GM10266 (cell line): Measurements from ENCODE around the gene PPM1H.
"Not testable (repeated sequence)": the region's sequence is repeated elsewhere in the genome, so short reads cannot be mapped to it uniquely, and the experiment has no call there.

Experiments used
- DNase-seq: peaks from one replicate; pipeline ENCODE4 v3.0.0; 2012; ENCODE audit errors: extremely low spot score
- TF ChIP-seq, protein P1 (sequence below): IDR thresholded peaks from 2 replicates; pipeline ENCODE4 v1.5.1; 2012; ENCODE audit warnings: mild to moderate bottlenecking, low read depth; ENCODE audit not compliant: control insufficient read depth, insufficient read depth; ENCODE audit errors: missing control alignments

The PPM1H gene

DNA sequence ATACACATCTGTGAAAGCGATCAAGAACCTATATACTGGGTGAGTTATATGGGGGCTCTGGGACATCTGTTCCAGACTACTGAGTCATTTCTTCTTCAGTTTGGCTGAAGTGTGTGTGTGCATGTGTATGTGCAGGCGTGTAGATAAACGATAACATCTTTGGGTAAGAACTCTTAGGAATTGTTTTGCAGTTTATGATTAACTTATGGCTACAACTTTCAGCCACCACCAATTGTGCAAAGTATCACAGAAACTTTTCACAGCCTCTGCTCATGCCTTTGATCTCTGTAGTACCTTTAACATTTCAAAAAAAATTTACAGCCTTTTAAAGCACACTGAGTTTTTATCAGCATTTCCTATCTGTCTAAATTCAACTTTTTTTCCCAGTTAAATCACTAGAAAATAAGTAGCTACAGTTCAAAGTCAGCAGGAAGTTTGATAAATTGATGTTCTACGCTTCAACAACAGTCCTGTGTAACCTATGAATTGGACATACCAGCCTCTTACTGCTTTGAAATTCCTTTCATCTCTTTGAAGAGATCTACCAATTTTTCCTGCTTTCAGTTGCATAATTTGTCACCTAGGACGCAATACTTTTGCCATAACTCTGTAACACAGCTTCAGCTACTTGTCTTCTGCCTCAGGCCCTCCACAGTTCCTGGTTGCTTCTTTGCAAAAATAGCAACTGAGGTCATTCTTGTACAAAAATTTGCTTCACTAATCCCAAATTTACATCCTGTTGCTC is 43.0 kb downstream of the PPM1H start:
- DNase-seq: no peak
- TF ChIP-seq, protein P1, sequence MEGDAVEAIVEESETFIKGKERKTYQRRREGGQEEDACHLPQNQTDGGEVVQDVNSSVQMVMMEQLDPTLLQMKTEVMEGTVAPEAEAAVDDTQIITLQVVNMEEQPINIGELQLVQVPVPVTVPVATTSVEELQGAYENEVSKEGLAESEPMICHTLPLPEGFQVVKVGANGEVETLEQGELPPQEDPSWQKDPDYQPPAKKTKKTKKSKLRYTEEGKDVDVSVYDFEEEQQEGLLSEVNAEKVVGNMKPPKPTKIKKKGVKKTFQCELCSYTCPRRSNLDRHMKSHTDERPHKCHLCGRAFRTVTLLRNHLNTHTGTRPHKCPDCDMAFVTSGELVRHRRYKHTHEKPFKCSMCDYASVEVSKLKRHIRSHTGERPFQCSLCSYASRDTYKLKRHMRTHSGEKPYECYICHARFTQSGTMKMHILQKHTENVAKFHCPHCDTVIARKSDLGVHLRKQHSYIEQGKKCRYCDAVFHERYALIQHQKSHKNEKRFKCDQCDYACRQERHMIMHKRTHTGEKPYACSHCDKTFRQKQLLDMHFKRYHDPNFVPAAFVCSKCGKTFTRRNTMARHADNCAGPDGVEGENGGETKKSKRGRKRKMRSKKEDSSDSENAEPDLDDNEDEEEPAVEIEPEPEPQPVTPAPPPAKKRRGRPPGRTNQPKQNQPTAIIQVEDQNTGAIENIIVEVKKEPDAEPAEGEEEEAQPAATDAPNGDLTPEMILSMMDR: no peak

DNA sequence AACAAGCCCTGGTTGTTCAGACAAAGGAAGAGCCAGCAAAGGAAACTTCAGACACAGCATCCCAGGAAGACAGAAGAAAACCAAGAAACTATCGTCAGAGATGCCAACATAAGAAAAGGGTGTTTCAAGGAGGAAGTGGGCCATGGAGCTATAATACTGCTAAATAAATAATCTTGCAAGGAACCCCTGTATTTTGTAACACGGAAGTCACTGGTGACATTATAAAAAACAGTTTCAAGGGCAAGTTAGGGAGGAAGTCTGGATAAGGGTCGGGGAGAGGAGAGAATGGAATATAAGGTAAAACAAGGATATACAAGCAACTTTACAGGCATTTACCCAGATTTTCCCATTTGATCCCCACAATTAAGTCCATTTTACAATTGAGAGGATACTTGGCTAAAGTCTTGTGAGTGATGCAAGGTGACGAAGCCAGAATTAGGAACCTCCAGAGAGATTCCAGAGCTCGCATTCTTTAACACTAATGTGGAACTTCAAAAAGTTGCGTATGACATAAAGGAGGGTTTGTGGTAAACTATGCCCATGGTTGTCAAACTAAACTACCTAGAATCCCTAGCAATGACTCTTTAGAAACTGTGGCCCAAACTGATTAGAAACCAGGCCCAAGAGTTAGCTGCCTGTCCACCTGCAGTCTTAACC is 46.4 kb downstream of the PPM1H start:
- DNase-seq: no peak
- TF ChIP-seq, protein P1: no peak

DNA sequence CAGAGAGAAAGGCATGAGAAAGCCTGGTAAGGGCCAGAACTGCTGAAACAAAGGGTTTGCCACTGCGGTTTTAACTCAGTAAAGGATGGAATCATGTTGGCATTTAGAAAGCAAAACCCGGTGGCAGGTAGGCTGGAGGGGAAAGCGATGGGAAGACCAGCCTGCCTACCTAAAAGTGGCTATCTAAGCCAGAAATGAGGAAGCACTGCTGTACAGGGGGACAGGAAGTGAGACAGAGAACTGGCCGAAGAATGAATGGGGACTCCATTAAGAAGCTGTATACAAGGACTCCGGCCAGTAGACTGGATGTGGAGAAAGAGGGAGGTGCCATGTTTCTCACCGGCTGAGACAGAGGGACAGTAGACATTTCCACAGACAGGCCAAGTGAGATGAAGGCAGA is 48.2 kb downstream of the PPM1H start:
- DNase-seq: no peak
- TF ChIP-seq, protein P1: no peak

DNA sequence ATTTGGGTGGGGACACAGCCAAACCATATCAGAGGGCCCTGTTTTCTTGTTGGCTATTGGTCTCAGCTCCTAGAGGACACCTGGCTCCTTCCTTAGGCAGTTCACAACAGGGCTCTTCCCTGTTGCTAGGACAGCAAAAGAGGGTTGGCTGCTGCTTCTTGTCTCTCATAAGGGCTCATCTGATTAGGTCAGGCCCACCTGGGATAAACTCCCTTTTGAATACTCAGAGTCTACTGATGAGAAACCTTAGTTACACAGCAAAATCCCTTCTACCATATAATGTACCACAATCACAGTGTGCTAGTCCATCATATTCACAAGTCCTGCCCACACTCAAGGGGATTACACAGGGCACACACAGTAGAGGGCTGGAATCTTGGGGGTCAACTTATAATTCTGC is 49.7 kb downstream of the PPM1H start:
- no peak for DNase-seq
- TF ChIP-seq, protein P1: no peak

DNA sequence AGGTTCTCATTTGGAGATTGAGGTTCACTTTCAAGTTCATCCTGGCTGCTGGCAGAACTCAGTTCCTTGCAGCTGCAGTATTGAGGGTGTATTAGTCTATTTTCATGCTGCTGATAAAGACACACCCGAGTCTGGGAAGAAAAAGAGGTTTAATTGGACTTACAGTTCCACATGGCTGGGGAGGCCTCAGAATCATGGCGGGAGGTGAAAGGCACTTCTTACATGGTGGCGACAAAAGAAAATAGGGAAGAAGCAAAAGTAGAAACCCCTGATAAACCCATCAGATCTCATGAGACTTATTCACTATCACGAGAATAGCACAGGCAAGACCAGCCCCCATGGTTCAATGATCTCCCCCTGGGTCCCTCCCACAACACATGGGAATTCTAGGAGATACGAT is 50.1 kb downstream of the PPM1H start:
- not testable (repeated sequence) for DNase-seq

DNA sequence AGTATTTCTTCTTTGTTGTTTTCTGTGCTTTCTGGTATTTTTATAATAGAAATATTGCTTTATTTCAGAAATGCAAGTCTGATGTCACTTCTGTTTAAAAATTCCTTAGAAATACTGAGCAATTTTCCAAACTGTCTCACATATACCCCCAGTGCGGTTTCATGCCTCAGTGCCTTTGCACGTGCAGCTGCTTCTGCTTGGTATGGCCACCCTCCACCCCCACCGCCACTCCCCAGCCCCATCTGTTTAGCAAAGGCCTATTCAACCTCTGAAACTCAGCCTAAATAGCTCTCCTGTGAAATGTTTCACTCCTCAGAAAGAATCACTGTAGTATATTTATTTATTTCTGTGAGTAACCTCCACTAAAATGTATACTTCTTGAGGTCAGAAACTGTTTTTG is 52.3 kb downstream of the PPM1H start:
- TF ChIP-seq, protein P1: no peak
- DNase-seq: no peak

DNA sequence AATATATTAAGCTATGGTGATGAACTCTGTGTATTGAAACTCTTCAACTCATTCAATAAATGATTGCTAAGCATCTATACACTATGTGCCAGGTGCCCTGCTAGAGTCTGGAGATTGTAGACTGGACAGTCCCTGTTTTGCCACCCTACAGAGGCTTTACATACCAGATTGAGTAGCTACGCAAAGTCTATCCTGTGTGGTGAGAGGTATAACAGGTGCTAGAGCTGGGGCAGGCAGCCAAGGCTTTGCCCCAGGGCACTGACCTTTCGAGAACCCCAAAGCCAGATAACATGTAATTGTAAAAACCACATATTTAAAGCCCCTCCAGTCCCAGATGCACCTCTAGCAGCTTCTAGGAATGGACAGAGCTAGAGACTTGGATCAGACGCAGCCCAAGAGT is 52.8 kb downstream of the PPM1H start:
- TF ChIP-seq, protein P1: no peak
- DNase-seq: no peak
